PC-3 (cell line): ENCODE results near the gene DOC2A.

ENCODE experiments used
- CTCF ChIP-seq: fragments of 300-600 bp; sonication (generic); conservative IDR thresholded peaks from 2 replicates; pipeline ENCODE4 v1.5.1; 2017; ENCODE audit warnings: antibody characterized with exemption, low read depth, mild to moderate bottlenecking, low read length
- EZH2 ChIP-seq: fragments of 300-600 bp; sonication (generic); IDR thresholded peaks from one replicate; pipeline ENCODE4 v1.6.1; 2017; ENCODE audit warnings: antibody characterized with exemption, mild to moderate bottlenecking, low read length; ENCODE audit not compliant: unreplicated experiment
- EZH2phosphoT487 ChIP-seq: fragments of 300-600 bp; sonication (generic); IDR thresholded peaks from 2 replicates; pipeline ENCODE4 v1.6.1; 2018; ENCODE audit warnings: mild to moderate bottlenecking, antibody characterized with exemption, low read length, borderline replicate concordance

DNA sequence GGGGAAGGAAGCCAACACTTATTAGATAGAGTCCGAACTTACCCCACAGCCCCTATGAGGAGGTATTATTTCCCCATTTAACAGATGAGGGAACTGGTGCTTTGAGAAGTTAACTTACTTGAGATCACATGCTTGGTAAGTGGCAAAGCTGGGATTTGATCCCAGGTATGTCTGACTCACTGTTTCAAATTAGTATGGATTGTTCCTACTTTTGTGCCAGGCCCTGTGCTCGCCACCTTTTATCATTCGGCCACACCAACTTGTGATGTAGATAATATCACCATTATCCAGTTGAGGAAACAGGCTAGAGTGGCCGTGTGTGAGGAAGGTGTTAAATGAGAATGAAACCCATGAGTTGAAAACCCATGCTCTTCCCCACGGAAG lies 26.1 kb downstream of the DOC2A start:
- TF ChIP-seq CTCF = no peak
- TF ChIP-seq EZH2phosphoT487 = no peak
- TF ChIP-seq EZH2 = no peak
